Right lobe of liver (tissue), 4 donors: ENCODE data around the gene GDI1.

Source experiments
- POLR2A ChIP-seq: fragments of 450-650 bp; IDR thresholded peaks from one replicate; pipeline ENCODE4 v1.6.1; 2017; ENCODE audit warnings: antibody characterized with exemption, mild to moderate bottlenecking
- TF ChIP-seq, protein P1 (sequence below), 4 donors: fragments of 200-600 bp in 3 of 4; fragments of 450-650 bp in 1 of 4; IDR thresholded peaks; one replicate each; pipeline versions ENCODE4 v1.5.1 to v1.8.0; 2016 to 2022; ENCODE audit warnings: antibody characterized with exemption in 4 of 4, mild to moderate bottlenecking in 2 of 4
- donor health status: DM: no; HTN: no; CAD: no.
- donor health status: DM: no; HTN: no; CAD: no.
- donor health status: DM: no; HTN: yes; CAD: no.

DNA sequence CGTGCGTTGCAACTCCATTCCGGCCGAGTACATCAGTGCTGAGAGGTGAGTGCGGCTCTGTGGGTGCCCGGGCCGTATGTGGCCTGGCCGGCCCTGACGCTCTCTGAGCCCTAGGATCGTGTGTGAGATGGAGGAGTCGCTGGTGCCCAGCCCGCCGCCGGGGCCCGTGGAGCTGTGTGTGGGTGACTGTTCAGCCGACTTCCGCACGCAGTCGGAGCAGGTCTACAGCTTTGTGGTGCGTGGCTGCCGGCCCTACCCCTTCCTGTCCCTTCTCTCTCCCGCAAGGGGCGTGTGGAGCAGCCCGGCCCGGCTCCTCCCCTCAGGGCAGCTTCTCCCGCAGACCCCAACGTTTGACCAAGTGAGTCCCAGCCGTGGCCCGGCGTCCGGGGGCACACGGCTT is 29.1 kb downstream of the GDI1 start:
- TF ChIP-seq, protein P1, sequence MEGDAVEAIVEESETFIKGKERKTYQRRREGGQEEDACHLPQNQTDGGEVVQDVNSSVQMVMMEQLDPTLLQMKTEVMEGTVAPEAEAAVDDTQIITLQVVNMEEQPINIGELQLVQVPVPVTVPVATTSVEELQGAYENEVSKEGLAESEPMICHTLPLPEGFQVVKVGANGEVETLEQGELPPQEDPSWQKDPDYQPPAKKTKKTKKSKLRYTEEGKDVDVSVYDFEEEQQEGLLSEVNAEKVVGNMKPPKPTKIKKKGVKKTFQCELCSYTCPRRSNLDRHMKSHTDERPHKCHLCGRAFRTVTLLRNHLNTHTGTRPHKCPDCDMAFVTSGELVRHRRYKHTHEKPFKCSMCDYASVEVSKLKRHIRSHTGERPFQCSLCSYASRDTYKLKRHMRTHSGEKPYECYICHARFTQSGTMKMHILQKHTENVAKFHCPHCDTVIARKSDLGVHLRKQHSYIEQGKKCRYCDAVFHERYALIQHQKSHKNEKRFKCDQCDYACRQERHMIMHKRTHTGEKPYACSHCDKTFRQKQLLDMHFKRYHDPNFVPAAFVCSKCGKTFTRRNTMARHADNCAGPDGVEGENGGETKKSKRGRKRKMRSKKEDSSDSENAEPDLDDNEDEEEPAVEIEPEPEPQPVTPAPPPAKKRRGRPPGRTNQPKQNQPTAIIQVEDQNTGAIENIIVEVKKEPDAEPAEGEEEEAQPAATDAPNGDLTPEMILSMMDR (IDR thresholded peaks at IDR 0.05): no peak
- TF ChIP-seq POLR2A: no peak
